Right atrium auricular region (tissue), 2 donors: ENCODE data around the gene GRK5. TPM values are rescaled to one million over a fixed set of nuclear protein-coding genes. Genes with fewer than 3 reads are reported as not detected.

ENCODE experiments used
- DNase-seq: peaks from one replicate; pipeline ENCODE4 v3.0.0-alpha.2; 2019; ENCODE audit warnings: low spot score
- H3K27ac ChIP-seq, 2 donors: fragments of 200-600 bp; sonication (generic); 1 replicate in 1 of 2; 2 replicates in 1 of 2; pipeline ENCODE4 v1.5.1; 2016 to 2019
- H3K27me3 ChIP-seq, 2 donors: fragments of 200-600 bp; sonication (generic); one replicate each; pipeline versions ENCODE4 v1.5.1 to v1.6.0; 2017 to 2019
- H3K36me3 ChIP-seq: fragments of 200-600 bp; sonication (generic); one replicate; pipeline ENCODE4 v1.5.1; 2016
- H3K4me1 ChIP-seq, 2 donors: fragments of 200-600 bp; sonication (generic); one replicate each; pipeline versions ENCODE4 v1.5.1 to v1.6.0; 2017 to 2019
- H3K4me3 ChIP-seq, 2 donors: fragments of 200-600 bp; sonication (generic); 1 replicate in 1 of 2; 2 replicates in 1 of 2; pipeline ENCODE4 v1.5.1; 2017 to 2019; ENCODE audit warnings: mild to moderate bottlenecking in 1 of 2, moderate library complexity in 1 of 2
- H3K9me3 ChIP-seq, 2 donors: fragments of 200-600 bp; sonication (generic); one replicate each; pipeline ENCODE4 v1.5.1; 2019
- CTCF ChIP-seq, 2 donors: fragments of 200-600 bp; sonication (generic); IDR thresholded peaks; one replicate each; pipeline ENCODE4 v1.5.1; 2019; ENCODE audit warnings: antibody characterized with exemption in 2 of 2
- total RNA-seq, 2 donors: library from RNA; depleted of rRNA; stranded (reverse); fragments of >200 nt; gene quantifications; one replicate each; pipeline ENCODE4 v1.1.0, GENCODE V29; 2016

GRK5 gene
- total RNA-seq, 2 donors from 2014 or later, result 19.2 to 53.8 TPM

GRCh38 chr10:119368991-119369869, 161.9 kb downstream of the GRK5 start:
- Histone ChIP-seq H3K27me3 (no peaks in the 10 kb centered on the region), H3K27ac (peak overlapping the region; percentile 67 to 84), H3K4me1 (peaks cover 0 to 75% of the 10 kb centered on the region in 2 donors), H3K9me3 (no peaks in the 10 kb centered on the region), H3K4me3 (no peak overlapping the region), H3K36me3 (no peaks in the 10 kb centered on the region)
- TF ChIP-seq CTCF (IDR thresholded peaks at IDR 0.05), result no peak
- DNase-seq, result no peak

GRCh38 chr10:119370111-119370741, 162.9 kb downstream of the GRK5 start:
- Histone ChIP-seq H3K36me3 (no peaks in the 10 kb centered on the region), H3K27ac (peak overlapping the region; percentile 67 to 84), H3K9me3 (no peaks in the 10 kb centered on the region), H3K4me1 (peaks cover 0 to 70% of the 10 kb centered on the region in 2 donors), H3K4me3 (peak overlapping the region in 1 of 2 donors; percentile 11), H3K27me3 (no peaks in the 10 kb centered on the region)
- peak; percentile 85 for DNase-seq
- no peak for TF ChIP-seq CTCF (IDR thresholded peaks at IDR 0.05)

DNA sequence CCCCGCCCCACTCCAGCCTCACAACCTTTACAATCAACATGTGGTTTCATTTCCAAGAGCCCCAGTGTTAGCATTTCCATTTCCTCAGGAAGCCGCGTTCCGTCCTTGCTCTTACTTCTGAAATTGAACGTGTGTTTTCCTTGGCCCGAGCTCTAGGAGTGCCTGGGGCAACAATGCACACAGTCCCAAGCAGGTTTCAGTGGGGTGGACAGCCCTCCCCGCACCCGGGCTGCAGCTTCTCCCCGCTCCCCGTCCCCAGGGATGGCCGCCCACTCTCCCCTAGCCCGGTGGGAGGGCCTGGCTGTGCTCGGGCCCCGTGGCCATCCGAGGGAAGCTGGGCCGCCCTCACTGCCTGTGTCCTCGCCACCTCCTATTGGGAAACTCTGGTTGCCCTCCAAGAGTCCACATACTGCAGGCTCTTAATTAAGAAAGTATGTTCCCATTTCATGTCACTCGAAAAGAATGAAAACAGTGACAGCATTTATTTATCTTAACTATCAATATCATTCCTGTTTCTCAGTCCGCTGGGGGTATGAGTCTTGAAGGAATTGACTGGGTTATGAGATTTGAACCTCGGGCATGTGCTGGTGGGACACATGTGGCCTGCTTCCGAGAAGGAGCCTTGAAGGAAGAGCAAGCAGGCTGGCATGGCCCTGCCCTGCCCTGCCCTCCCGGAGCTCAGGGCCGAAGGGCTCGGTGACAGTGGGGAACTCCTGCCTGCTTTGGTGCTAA, 163.8 kb downstream of the GRK5 start:
- H3K27ac ChIP-seq, result peak overlapping the region; percentile 67 to 84
- no peaks in the 10 kb centered on the region for H3K9me3 ChIP-seq
- H3K36me3 ChIP-seq, result no peaks in the 10 kb centered on the region
- no peak for TF ChIP-seq CTCF (IDR thresholded peaks at IDR 0.05)
- H3K4me1 ChIP-seq, result peaks cover 0 to 70% of the 10 kb centered on the region in 2 donors
- no peaks in the 10 kb centered on the region for H3K27me3 ChIP-seq
- peak; percentile 83 for DNase-seq
- peak overlapping the region in 1 of 2 donors; percentile 11 for H3K4me3 ChIP-seq

- no peak overlapping the region for H3K4me3 ChIP-seq
- H3K4me1 ChIP-seq, result peaks cover 0 to 67% of the 10 kb centered on the region in 2 donors
- peak overlapping the region; percentile 67 to 84 for H3K27ac ChIP-seq
- H3K36me3 ChIP-seq, result no peaks in the 10 kb centered on the region
- no peaks in the 10 kb centered on the region for H3K27me3 ChIP-seq
- no peaks in the 10 kb centered on the region for H3K9me3 ChIP-seq
- DNase-seq, result no peak
- TF ChIP-seq CTCF (IDR thresholded peaks at IDR 0.05), result no peak
Observed at GRCh38 chr10:119371704-119372663, 164.6 kb downstream of the GRK5 start.
